ENCODE measurements around the gene SLC16A2.

Gene SLC16A2

GRCh38 chrX:74500067-74500466 lies 78.8 kb downstream of the SLC16A2 start:
- Histone ChIP-seq H3K9me3 (ENCODE audit: control insufficient read depth, low read length) (no peaks in the 10 kb centered on the region), H3K27me3 (replicated peaks; ENCODE audit: control insufficient read depth, insufficient read depth, low read length, poor library complexity, severe bottlenecking) (no peaks in the 10 kb centered on the region), H3K4me1 (ENCODE audit: control insufficient read depth, insufficient read depth, low read length, poor library complexity, severe bottlenecking) (no peaks in the 10 kb centered on the region), H3K4me3 (ENCODE audit: insufficient read depth, low read depth, low read length, poor library complexity, severe bottlenecking) (no peak overlapping the region), H3K36me3 (ENCODE audit: control insufficient read depth, insufficient read depth, low read length) (no peaks in the 10 kb centered on the region), H3K27ac (ENCODE audit: insufficient read depth, low read length, poor library complexity, severe bottlenecking) (no peak overlapping the region)
- DNase-seq, result no peak

DNA sequence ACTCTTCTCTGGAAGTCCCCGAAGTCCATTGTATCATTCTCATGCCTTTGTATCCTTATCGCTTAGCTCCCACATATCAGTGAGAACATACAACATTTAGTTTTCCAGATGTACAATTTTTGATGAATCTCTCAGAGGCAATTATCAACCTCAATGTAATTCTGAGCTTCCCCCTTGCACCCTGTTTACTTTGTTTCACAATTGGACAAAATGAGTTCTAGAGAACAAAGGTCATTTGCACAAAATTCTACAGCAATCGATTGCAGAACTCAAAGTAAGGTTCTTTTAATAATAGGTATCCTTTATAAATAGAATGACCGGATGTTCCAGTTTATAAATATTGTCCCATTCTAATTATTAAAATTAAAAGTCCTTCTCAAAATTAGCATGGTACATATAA lies 79.3 kb downstream of the SLC16A2 start:
- Histone ChIP-seq H3K27ac (ENCODE audit: insufficient read depth, low read length, poor library complexity, severe bottlenecking) (no peak overlapping the region), H3K27me3 (replicated peaks; ENCODE audit: control insufficient read depth, insufficient read depth, low read length, poor library complexity, severe bottlenecking) (no peaks in the 10 kb centered on the region), H3K36me3 (ENCODE audit: control insufficient read depth, insufficient read depth, low read length) (no peaks in the 10 kb centered on the region), H3K9me3 (ENCODE audit: control insufficient read depth, low read length) (no peaks in the 10 kb centered on the region), H3K4me3 (ENCODE audit: insufficient read depth, low read depth, low read length, poor library complexity, severe bottlenecking) (no peak overlapping the region), H3K4me1 (ENCODE audit: control insufficient read depth, insufficient read depth, low read length, poor library complexity, severe bottlenecking) (no peaks in the 10 kb centered on the region)
- no peak for DNase-seq

DNA sequence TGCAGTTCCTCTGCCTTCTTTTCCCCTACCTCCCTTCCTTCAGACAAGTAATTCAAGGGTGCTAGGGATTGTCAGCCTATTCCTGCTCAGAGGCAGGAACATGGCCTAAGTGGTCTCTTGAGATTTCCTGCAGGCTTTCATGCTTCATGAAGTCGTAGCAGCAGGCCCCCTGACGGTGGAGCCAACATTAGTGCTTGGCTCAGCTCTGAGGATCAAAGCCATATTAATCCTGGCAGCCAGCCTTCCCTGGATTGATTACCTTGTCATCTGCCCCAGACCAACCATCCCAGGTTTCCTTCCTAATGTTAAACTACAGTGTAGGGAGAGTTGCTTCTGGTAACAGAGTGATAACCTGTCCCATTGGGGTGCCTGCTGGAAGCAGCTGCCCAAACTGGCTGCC lies 84.1 kb downstream of the SLC16A2 start:
- H3K27me3 ChIP-seq (replicated peaks; ENCODE audit: control insufficient read depth, insufficient read depth, low read length, poor library complexity, severe bottlenecking), result no peaks in the 10 kb centered on the region
- no peak for DNase-seq
- no peaks in the 10 kb centered on the region for H3K36me3 ChIP-seq (ENCODE audit: control insufficient read depth, insufficient read depth, low read length)
- H3K4me1 ChIP-seq (ENCODE audit: control insufficient read depth, insufficient read depth, low read length, poor library complexity, severe bottlenecking), result no peaks in the 10 kb centered on the region
- no peak overlapping the region for H3K27ac ChIP-seq (ENCODE audit: insufficient read depth, low read length, poor library complexity, severe bottlenecking)
- H3K9me3 ChIP-seq (ENCODE audit: control insufficient read depth, low read length), result no peaks in the 10 kb centered on the region
- no peak overlapping the region for H3K4me3 ChIP-seq (ENCODE audit: insufficient read depth, low read depth, low read length, poor library complexity, severe bottlenecking)

DNA sequence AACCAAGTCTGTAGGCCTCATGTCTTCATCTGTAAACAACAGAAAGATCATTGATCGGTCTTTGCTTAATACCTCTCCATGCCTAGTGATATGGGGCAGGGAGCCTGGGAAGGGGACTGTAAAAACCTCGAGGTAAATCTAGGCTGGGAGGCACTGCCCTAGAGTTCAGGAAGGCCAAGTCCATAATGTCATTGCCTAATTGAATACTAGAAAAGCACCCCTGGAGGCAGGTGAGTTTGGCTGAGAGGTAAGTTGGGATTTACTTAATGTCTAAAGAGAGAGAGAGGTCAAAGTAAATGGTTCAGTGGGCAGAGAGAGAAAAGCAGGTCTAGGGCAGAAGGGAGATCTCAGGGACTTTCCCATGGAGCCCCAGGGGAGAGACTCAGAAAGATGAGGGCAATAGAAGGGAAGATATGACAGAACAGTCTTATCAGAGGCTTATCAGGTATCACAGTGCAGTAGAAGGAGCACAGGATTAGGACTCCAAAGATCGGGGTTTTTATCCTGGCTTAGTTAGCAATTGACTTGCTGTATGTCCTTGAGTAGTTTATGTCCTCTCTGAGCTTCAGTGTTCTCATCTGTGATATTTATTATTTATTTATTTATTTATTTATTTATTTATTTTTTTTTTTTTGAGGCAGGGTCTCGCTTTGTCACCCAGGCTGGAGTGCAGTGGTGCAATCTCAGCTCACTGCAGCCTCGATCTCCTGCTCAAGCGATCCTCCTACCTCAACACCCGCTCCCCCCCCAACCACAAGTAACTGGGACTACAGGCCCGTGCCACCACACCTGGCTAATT lies 85.2 kb downstream of the SLC16A2 start:
- no peak for DNase-seq
- Histone ChIP-seq H3K9me3 (ENCODE audit: control insufficient read depth, low read length) (no peaks in the 10 kb centered on the region), H3K27ac (ENCODE audit: insufficient read depth, low read length, poor library complexity, severe bottlenecking) (no peak overlapping the region), H3K4me1 (ENCODE audit: control insufficient read depth, insufficient read depth, low read length, poor library complexity, severe bottlenecking) (no peaks in the 10 kb centered on the region), H3K36me3 (ENCODE audit: control insufficient read depth, insufficient read depth, low read length) (no peaks in the 10 kb centered on the region), H3K27me3 (replicated peaks; ENCODE audit: control insufficient read depth, insufficient read depth, low read length, poor library complexity, severe bottlenecking) (no peaks in the 10 kb centered on the region), H3K4me3 (ENCODE audit: insufficient read depth, low read depth, low read length, poor library complexity, severe bottlenecking) (no peak overlapping the region)

- no peak for DNase-seq
- H3K4me1 ChIP-seq (ENCODE audit: control insufficient read depth, insufficient read depth, low read length, poor library complexity, severe bottlenecking), result no peaks in the 10 kb centered on the region
- H3K4me3 ChIP-seq (ENCODE audit: insufficient read depth, low read depth, low read length, poor library complexity, severe bottlenecking), result no peak overlapping the region
- H3K27ac ChIP-seq (ENCODE audit: insufficient read depth, low read length, poor library complexity, severe bottlenecking), result no peak overlapping the region
- H3K27me3 ChIP-seq (replicated peaks; ENCODE audit: control insufficient read depth, insufficient read depth, low read length, poor library complexity, severe bottlenecking), result no peaks in the 10 kb centered on the region
- H3K36me3 ChIP-seq (ENCODE audit: control insufficient read depth, insufficient read depth, low read length), result no peaks in the 10 kb centered on the region
- no peaks in the 10 kb centered on the region for H3K9me3 ChIP-seq (ENCODE audit: control insufficient read depth, low read length)
Observed at GRCh38 chrX:74507191-74507590, 85.9 kb downstream of the SLC16A2 start.

GRCh38 chrX:74509989-74510388 lies 88.7 kb downstream of the SLC16A2 start:
- H3K9me3 ChIP-seq (ENCODE audit: control insufficient read depth, low read length), result no peaks in the 10 kb centered on the region
- H3K4me3 ChIP-seq (ENCODE audit: insufficient read depth, low read depth, low read length, poor library complexity, severe bottlenecking), result no peak overlapping the region
- H3K27ac ChIP-seq (ENCODE audit: insufficient read depth, low read length, poor library complexity, severe bottlenecking), result no peak overlapping the region
- H3K4me1 ChIP-seq (ENCODE audit: control insufficient read depth, insufficient read depth, low read length, poor library complexity, severe bottlenecking), result no peaks in the 10 kb centered on the region
- no peaks in the 10 kb centered on the region for H3K27me3 ChIP-seq (replicated peaks; ENCODE audit: control insufficient read depth, insufficient read depth, low read length, poor library complexity, severe bottlenecking)
- DNase-seq, result no peak
- H3K36me3 ChIP-seq (ENCODE audit: control insufficient read depth, insufficient read depth, low read length), result no peaks in the 10 kb centered on the region

GRCh38 chrX:74510401-74510800 lies 89.1 kb downstream of the SLC16A2 start:
- Histone ChIP-seq H3K4me3 (ENCODE audit: insufficient read depth, low read depth, low read length, poor library complexity, severe bottlenecking) (no peak overlapping the region), H3K27ac (ENCODE audit: insufficient read depth, low read length, poor library complexity, severe bottlenecking) (no peak overlapping the region), H3K36me3 (ENCODE audit: control insufficient read depth, insufficient read depth, low read length) (no peaks in the 10 kb centered on the region), H3K27me3 (replicated peaks; ENCODE audit: control insufficient read depth, insufficient read depth, low read length, poor library complexity, severe bottlenecking) (no peaks in the 10 kb centered on the region), H3K9me3 (ENCODE audit: control insufficient read depth, low read length) (no peaks in the 10 kb centered on the region), H3K4me1 (ENCODE audit: control insufficient read depth, insufficient read depth, low read length, poor library complexity, severe bottlenecking) (no peaks in the 10 kb centered on the region)
- no peak for DNase-seq

- H3K4me3 ChIP-seq (ENCODE audit: insufficient read depth, low read depth, low read length, poor library complexity, severe bottlenecking), result no peak overlapping the region
- H3K4me1 ChIP-seq (ENCODE audit: control insufficient read depth, insufficient read depth, low read length, poor library complexity, severe bottlenecking), result no peaks in the 10 kb centered on the region
- no peak overlapping the region for H3K27ac ChIP-seq (ENCODE audit: insufficient read depth, low read length, poor library complexity, severe bottlenecking)
- no peaks in the 10 kb centered on the region for H3K27me3 ChIP-seq (replicated peaks; ENCODE audit: control insufficient read depth, insufficient read depth, low read length, poor library complexity, severe bottlenecking)
- no peaks in the 10 kb centered on the region for H3K36me3 ChIP-seq (ENCODE audit: control insufficient read depth, insufficient read depth, low read length)
- H3K9me3 ChIP-seq (ENCODE audit: control insufficient read depth, low read length), result no peaks in the 10 kb centered on the region
- DNase-seq, result no peak
Observed at GRCh38 chrX:74511704-74512103, 90.4 kb downstream of the SLC16A2 start.

DNA sequence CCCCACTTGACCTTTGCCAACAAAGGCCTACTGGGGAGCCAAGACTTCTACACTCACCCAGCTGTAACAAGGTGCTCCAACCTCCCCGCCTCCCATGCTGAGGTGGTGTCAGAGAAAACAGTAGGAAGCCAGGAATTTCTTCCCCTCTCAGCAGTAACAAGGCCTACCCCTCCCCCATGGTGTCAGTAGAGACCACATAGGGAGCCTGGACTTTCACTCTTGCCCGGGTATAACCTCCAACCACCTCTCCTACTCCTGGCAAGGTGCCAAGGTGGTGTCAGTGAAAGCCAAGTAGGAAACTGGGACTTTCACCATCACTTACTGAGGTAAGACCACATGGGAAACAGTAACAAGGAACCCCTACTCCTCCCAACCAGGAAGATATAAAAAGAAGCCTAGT lies 93.1 kb downstream of the SLC16A2 start:
- DNase-seq, result no peak
- Histone ChIP-seq H3K9me3 (ENCODE audit: control insufficient read depth, low read length) (no peaks in the 10 kb centered on the region), H3K4me1 (ENCODE audit: control insufficient read depth, insufficient read depth, low read length, poor library complexity, severe bottlenecking) (no peaks in the 10 kb centered on the region), H3K27ac (ENCODE audit: insufficient read depth, low read length, poor library complexity, severe bottlenecking) (no peak overlapping the region), H3K36me3 (ENCODE audit: control insufficient read depth, insufficient read depth, low read length) (no peaks in the 10 kb centered on the region), H3K4me3 (ENCODE audit: insufficient read depth, low read depth, low read length, poor library complexity, severe bottlenecking) (no peak overlapping the region), H3K27me3 (replicated peaks; ENCODE audit: control insufficient read depth, insufficient read depth, low read length, poor library complexity, severe bottlenecking) (no peaks in the 10 kb centered on the region)

DNA sequence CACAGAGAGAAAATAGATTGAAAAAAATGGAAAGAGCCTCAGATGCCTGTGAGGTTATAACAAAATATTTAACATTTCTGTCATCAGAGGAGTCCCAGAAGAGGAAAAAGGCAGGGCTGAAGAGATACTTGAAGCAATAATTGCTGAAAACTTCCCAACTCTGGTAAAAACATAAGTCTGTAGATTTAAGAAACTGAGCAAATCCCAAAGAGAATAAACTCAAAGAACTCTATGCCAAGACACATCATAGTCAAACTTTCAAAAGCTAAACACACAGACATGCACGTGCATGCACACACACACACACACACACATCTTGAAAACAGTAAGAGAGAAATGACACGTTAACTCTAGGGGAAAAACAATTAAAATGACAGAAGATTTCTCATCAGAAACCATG lies 94.1 kb downstream of the SLC16A2 start:
- H3K4me3 ChIP-seq (ENCODE audit: insufficient read depth, low read depth, low read length, poor library complexity, severe bottlenecking), result no peak overlapping the region
- no peaks in the 10 kb centered on the region for H3K27me3 ChIP-seq (replicated peaks; ENCODE audit: control insufficient read depth, insufficient read depth, low read length, poor library complexity, severe bottlenecking)
- no peaks in the 10 kb centered on the region for H3K4me1 ChIP-seq (ENCODE audit: control insufficient read depth, insufficient read depth, low read length, poor library complexity, severe bottlenecking)
- H3K9me3 ChIP-seq (ENCODE audit: control insufficient read depth, low read length), result no peaks in the 10 kb centered on the region
- no peak for DNase-seq
- no peak overlapping the region for H3K27ac ChIP-seq (ENCODE audit: insufficient read depth, low read length, poor library complexity, severe bottlenecking)
- H3K36me3 ChIP-seq (ENCODE audit: control insufficient read depth, insufficient read depth, low read length), result no peaks in the 10 kb centered on the region
